Activated CD8-positive, alpha-beta memory T cell treated with anti-CD3 and anti-CD28 coated beads, Interleukin-2, amount 50 U/mL, for 1 hour (primary cell): ENCODE results near the gene RET.

ENCODE experiments used
- DNase-seq: peaks from one replicate; pipeline ENCODE4 v3.0.0-alpha.2; 2020; ENCODE audit errors: extremely low read depth

RET gene

DNA sequence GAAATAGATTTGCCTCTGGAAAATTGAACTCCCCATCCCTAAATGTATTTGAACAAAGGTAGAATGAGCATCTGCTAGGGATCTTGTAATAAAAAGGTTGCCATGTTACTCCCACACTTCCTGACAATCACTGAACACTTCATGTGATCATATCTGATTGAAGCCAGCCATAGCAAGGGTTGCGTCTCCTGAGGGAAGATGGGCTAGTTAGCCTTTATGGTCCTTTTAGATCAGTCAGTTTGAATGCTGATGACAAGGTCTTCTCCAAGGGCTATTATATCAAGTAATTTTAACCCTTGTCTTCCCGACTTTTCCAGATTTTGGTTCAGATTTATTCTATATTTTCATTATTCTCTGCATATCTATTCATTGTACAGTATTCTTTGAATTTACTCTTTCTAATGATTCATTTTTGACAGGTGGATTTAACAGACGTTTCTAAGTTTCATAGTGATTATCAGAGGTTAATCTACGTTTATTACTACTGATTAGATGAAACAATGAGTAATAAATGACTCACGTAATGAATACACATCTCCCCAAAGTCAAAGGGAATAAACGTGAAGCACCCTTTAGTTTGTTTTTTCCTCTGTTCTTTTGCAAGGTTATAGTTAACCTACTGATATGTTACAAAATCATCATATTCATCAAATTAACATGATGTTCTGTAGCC lies 89.5 kb downstream of the RET start:
- DNase-seq, result no peak

GRCh38 chr10:43166880-43167497 lies 90.1 kb downstream of the RET start:
- no peak for DNase-seq

DNA sequence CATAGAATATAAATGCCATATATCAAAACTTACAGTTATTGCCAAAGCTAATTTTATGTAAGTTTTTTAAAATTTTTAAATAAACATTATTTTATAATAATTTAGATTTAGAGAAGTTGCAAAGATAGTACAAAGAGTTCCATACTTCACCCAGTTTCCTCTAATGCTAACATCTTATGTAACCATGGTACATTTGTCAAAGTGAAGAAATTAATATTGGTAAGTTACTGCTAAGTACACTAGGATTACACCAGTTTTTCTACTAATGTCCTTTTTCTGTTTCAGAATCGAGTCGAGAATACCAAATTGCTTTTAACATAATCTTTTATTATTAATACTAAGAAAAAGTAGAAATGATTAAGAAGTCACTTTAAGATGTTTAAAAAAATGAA lies 90.6 kb downstream of the RET start:
- DNase-seq, result no peak

- no peak for DNase-seq
Observed at GRCh38 chr10:43170491-43170890, 93.6 kb downstream of the RET start.

DNA sequence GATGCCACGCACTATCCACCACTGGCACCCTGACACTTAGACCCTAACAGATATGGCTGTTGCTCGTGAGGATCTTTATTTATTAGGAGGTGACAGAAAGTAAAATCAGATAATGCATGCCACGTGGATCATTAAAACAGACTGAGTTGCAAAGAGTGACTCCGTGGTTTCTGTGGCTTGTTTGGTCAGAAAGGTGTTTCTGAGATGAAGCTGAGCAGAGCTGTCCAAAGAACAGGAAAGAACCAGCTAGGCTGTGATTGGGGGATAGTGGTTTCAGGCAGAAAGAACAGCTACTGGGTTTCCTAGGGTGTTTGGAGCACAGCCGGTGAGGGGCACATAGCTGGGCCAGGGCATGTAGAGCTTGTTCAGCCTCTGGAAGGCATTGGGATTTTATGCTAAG lies 95.8 kb downstream of the RET start:
- no peak for DNase-seq

DNA sequence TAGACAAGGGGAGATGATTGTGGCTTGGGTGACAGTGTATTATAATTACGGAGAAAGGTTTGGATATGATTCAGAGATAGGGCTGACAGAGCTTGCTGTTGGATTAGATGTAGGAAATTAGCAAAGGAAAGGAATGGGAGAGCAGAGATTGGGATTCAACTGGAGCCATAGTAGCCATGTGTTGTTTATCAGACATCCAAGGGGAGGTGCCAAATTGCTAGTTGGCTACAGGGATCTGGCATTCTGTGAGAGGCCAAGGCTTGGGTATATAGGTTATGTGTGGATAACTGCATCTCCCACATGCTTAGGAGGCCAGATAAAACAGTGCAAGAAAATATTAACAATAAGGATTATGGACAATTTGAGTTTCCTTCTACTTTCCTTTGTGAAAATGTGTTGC lies 96.3 kb downstream of the RET start:
- no peak for DNase-seq

DNA sequence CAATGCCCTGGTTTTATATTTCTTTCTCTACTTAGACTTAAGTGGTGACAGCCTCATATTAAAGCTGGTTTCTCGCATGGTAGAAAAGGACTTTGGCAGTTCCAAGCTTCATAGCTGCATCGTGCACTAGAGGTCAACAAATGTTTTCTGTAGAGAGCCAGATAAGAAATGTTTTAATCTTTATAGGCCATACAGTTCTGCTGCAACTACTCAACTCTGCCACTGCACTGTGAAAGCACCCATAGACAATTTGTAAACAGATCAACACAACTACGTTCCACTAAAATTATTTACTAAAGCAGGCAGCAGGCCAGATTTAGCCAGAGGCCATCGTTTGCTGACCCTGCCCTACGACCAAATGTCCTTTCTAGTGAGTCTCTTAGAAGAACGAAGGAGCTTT lies 98.1 kb downstream of the RET start:
- no peak for DNase-seq

GRCh38 chr10:43176271-43176670 lies 99.4 kb downstream of the RET start:
- DNase-seq, result no peak

DNA sequence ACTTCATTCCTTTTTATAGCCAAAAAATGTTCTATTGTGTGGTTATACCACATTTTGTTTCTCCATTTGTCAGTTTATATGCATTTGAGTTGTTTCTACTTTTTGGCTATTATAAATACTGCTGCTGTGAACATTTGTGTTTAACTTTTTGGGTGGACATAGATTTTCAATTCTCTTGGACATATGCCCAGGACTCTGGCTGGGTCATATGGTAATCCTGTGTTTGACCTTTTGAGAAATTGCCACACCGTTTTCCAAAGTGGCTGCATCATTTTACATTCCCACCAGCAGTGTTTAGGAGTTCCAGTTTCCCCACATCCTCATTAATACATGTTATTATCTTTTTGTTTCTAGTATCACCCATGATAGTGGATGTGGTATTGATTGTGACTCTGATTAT lies 100.7 kb downstream of the RET start:
- DNase-seq, result no peak
